ENCODE measurements around the gene AKAP8. TPM values are rescaled to one million over a fixed set of nuclear protein-coding genes. Genes with fewer than 3 reads are reported as not detected.
"Not testable (repeated sequence)": the region's sequence is repeated elsewhere in the genome, so short reads cannot be mapped to it uniquely, and the experiment has no call there.

The AKAP8 gene
- total RNA-seq, 1 donor from 2014 or later: 12.8 TPM

- DNase-seq (ENCODE audit: low read depth in 2 of 2): not testable (repeated sequence)
Observed at GRCh38 chr19:15335992-15336391, 43.6 kb downstream of the AKAP8 start.

GRCh38 chr19:15332311-15332996 lies 47.1 kb downstream of the AKAP8 start, which contains the start of gene BRD4:
BRD4 (minus strand) TSS chr19:15332539; CDS start chr19:15273099, 59,440 bp downstream.
- DNase-seq (ENCODE audit: low read depth in 2 of 2): peak in 1 of 2 donors; percentile 62

- DNase-seq (ENCODE audit: low read depth in 2 of 2): peak in 1 of 2 donors; percentile 50
Observed at GRCh38 chr19:15331419-15332310, 47.9 kb downstream of the AKAP8 start.

GRCh38 chr19:15330801-15331418 lies 48.7 kb downstream of the AKAP8 start:
- peak in 1 of 2 donors; percentile 66 for DNase-seq (ENCODE audit: low read depth in 2 of 2)

GRCh38 chr19:15328312-15328711 lies 51.3 kb downstream of the AKAP8 start:
- no peak for DNase-seq (ENCODE audit: low read depth in 2 of 2)

GRCh38 chr19:15324791-15325519 lies 54.6 kb downstream of the AKAP8 start:
- no peak for DNase-seq (ENCODE audit: low read depth in 2 of 2)

- DNase-seq (ENCODE audit: low read depth in 2 of 2): no peak
Observed at GRCh38 chr19:15323496-15324235, 55.9 kb downstream of the AKAP8 start.

GRCh38 chr19:15321739-15322138 lies 57.8 kb downstream of the AKAP8 start:
- DNase-seq (ENCODE audit: low read depth in 2 of 2): no peak

GRCh38 chr19:15320116-15320515 lies 59.5 kb downstream of the AKAP8 start:
- no peak for DNase-seq (ENCODE audit: low read depth in 2 of 2)

- no peak for DNase-seq (ENCODE audit: low read depth in 2 of 2)
Observed at GRCh38 chr19:15318241-15318691, 61.3 kb downstream of the AKAP8 start.

GRCh38 chr19:15317392-15318071 lies 62.1 kb downstream of the AKAP8 start:
- peak in 1 of 2 donors; percentile 21 for DNase-seq (ENCODE audit: low read depth in 2 of 2)

- no peak for DNase-seq (ENCODE audit: low read depth in 2 of 2)
Observed at GRCh38 chr19:15316498-15316897, 63.1 kb downstream of the AKAP8 start.

GRCh38 chr19:15315101-15315500 lies 64.5 kb downstream of the AKAP8 start:
- no peak for DNase-seq (ENCODE audit: low read depth in 2 of 2)

GRCh38 chr19:15313649-15314279 lies 65.8 kb downstream of the AKAP8 start:
- no peak for DNase-seq (ENCODE audit: low read depth in 2 of 2)

- no peak for DNase-seq (ENCODE audit: low read depth in 2 of 2)
Observed at GRCh38 chr19:15307169-15307568, 72.4 kb downstream of the AKAP8 start.

GRCh38 chr19:15305582-15306334 lies 73.8 kb downstream of the AKAP8 start:
- no peak for DNase-seq (ENCODE audit: low read depth in 2 of 2)

- no peak for DNase-seq (ENCODE audit: low read depth in 2 of 2)
Observed at GRCh38 chr19:15304140-15304705, 75.4 kb downstream of the AKAP8 start.

Data from dermis microvascular lymphatic vessel endothelial cell (primary cell).